Erythroblast (primary cell): ENCODE results near the gene C9orf43.

Experiments
- GATA1 ChIP-seq: IDR thresholded peaks from 2 replicates; pipeline ENCODE4 v1.6.1; 2011; ENCODE audit warnings: low read depth, mild to moderate bottlenecking, control low read depth, low read length, moderate library complexity
- POLR2A ChIP-seq: IDR thresholded peaks from 2 replicates; pipeline ENCODE4 v1.6.1; 2011; ENCODE audit warnings: mild to moderate bottlenecking, low read length

- TF ChIP-seq POLR2A: no peak
- TF ChIP-seq GATA1: no peak
Measured at GRCh38 chr9:113363336-113363735, 47.2 kb upstream of the C9orf43 start.
